SK-MEL-5 (cell line): ENCODE results near the gene CARD19. TPM values are rescaled to one million over a fixed set of nuclear protein-coding genes. Genes with fewer than 3 reads are reported as not detected.

ENCODE experiments used
- DNase-seq: peaks from one replicate; pipeline ENCODE4 v3.0.0-alpha.2; 2016; ENCODE audit warnings: low read depth, low spot score
- in situ Hi-C: cut with HindIII; loops from 2 replicates; pipeline ENCODE4 v1.10.0; 2016; ENCODE audit warnings: low sequenced_read_pairs, high pct_unique_total_duplicates, low pct_unique_long_range_greater_than_20kb
- total RNA-seq: library from RNA; depleted of rRNA; stranded (reverse); fragments of >200 nt; shearing (Covaris generic); gene quantifications from 2 replicates; pipeline ENCODE4 v1.2.3, GENCODE V29; 2014

The CARD19 gene
- total RNA-seq, 1 experiment from 2014 or later = 46.4 TPM

DNA sequence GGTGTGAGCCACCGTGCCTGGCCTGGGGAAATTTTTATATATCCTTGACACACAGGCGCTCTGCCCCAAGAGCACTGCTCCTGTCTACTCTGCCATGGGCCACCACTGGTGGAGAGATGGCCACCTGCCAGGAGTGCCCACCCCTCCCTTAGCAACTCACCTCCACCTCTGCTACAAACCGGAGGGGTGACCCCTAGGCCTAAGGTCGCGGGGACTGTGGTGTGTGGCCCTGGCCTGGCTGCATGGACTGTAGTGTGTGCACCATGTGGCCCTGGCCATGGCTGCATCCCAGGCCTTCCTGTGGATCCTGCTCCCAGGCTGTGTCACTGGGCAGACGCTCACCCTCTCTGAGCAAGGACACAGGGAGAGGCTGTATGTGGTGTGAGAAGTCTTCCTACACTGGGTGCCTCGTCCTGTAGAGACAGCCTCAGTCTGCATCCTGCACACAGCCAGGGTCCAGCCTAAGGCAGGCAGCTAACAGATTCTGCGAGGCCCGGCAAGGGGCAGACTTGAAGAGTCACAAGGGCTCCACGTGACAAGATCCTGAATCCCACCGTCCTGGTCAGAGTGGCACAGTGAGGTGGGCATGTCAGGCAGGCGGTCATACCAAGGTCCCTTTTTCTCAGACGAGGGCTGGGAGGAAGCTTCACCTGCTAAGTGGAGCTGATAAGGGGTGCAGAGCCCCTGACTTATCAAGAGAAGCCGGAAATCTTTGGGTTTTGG lies 27.7 kb downstream of the CARD19 start:
- DNase-seq = no peak

DNA sequence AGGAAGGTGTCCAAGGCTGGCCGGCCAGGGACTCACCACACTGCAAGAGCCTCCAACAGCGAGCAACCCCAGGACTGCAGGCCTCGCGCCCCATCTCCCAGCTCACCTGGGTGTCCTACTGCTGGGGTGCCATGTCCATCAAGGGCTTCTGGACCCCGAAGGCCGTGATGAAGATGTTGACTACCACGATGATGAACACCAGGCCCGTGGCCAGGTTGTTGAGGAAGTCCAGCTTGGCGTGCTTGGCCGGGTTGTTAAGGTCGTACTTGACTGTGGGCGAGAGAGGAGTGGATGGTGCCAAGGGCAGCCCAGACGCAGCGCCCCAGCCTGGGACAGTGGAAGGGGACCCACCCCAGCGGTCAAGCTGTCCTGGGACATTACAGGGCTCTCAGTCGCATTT lies 28.8 kb downstream of the CARD19 start:
- in situ Hi-C loops = no loop called here
- DNase-seq = no peak

More for the DNA sequence above, 27.7 kb downstream of the CARD19 start:
- in situ Hi-C loops = no loop called here

DNA sequence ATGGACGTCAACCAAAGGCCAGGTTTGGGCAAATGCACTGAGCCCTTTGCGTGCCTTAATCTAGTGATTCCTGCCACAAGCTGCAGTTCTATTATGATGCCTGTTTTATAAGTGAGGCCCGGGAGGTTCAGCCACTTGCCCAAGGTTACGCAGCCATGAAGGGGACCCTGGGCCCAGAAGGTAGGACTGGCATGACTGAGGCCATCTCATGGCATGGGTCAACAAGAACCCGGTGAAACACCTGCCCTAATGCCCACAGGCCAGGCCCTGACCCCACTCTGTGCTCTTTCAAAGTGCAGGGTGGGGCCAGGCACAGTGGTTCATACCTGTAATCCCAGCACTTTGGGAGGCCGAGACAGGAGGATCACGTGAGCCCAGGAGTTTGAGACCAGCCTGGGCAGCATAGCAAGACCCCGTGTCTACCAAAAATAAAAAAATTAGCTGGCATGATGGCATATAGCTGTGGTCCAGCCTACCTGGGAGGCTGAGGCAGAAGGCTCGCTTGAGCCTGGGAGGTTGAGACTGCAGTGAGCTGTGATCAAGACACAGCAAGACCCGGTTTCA lies 29.4 kb downstream of the CARD19 start:
- no peak for DNase-seq
- in situ Hi-C loops = no loop called here

DNA sequence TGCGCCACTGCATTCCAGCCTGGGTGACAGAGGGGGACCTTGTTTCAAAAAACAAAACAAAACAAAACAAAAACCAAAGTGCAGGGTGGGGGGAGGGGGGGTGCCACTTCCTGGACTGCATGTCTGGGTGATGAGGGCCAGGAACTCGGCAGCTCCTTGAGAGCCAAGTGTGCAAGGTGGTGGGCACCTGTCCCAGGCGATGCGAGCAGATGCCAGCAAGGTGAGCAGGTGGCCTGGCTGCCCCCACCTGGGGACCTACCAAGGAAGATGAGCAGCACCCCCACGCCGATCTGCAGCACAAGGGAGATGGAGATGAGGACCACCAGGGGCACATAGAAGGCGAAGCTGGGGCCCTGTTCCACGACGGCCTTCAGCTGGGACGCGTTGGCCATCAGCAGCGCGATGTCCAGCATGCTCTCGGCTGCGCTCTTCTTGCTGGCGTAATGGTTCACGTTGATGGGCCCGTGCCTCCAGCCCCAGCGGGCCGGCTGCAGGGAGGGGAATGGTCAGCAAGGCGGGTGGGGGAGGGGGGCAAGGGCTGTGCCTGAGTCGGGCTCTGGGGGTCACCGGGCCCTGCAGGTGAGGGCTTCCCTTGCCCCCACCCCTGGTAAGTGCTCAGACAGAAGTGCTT lies 30.2 kb downstream of the CARD19 start:
- DNase-seq = no peak
- in situ Hi-C loops = no loop called here

DNA sequence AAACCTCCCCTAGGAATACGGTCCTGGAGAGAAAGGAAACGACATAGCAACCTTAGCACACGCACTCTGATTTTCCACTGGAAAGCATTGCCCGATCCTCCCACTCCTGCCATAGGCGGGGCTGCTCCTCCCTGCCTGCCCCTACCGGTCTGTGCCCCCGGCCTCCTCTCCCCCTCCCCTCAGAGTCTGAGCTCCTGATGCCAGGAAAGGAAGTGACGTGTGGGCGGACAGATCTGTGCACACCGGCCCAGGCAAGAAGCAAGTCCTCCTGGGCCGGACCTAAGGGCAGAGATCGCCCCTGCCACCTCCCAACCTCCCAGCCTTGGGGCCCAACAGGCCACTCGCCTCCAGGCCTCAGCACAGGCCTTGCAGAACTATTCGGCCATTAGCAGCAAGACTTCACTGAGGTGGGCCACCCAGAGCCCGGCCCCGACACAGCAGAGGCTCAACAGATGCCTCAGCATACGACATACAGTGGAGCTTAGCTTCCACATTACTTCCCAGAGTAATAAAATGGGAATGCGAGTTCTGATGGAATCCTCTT lies 30.9 kb downstream of the CARD19 start:
- in situ Hi-C loops = no loop called here
- no peak for DNase-seq

DNA sequence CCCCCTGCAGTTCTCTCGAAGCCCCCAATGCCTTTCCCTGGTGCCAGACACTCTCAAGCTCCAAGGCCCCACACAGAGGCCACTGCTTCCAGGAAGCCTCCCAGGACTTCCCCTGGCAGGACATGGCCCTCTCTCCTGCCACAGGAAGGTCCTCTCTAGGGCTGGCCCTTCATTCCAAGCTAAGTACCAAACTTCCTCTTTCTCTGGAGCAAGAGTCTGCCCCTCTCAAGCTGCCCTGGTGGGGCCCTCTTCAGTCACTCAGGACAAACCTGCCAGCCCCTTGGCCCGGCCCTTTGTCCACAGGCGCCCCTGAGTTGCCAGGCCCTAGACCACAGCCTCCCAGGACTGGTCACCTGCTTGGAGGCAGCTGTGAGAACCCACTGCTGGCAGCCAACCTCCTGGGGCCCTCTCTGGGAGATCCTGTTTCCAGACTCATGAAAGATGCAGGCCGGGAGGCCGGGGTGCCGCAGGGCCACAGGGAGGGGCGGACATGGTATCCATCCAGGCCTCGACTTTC lies 31.4 kb downstream of the CARD19 start:
- DNase-seq = no peak
- in situ Hi-C loops = no loop called here

DNA sequence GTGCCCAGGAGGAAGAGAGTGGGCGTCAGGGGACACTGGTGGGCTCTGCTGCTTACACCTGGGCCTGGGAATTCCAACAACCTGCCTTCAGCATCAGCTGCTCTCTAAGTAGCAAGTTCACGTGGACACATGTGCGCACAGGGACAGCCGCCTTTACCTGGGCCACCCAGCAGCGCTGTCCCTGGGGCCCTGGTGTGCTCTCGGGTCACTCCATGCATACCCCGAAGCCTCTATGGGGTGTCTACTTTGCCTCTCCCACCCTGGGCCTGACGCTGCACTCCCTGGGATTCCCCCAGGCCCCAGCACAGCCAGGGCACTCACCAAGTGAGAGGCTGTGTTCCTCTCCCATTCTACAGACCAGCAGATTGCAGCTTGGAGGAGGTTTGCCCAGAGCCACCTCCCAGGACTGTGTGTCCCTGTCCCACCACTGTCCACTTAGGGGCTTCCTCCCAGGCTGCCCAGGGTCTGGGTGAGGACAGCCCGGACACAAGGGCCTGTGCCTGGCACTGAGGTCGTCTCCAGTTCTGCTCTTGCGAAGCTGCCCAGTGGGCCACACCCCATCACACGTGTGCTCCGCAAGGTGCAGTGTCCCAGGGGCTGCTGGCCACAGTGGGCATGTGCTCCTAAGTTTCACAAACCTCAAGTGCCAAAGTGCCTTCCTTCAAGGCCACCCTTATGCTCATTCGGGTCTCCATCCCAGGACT lies 32.1 kb downstream of the CARD19 start:
- in situ Hi-C loops = no loop called here
- no peak for DNase-seq

DNA sequence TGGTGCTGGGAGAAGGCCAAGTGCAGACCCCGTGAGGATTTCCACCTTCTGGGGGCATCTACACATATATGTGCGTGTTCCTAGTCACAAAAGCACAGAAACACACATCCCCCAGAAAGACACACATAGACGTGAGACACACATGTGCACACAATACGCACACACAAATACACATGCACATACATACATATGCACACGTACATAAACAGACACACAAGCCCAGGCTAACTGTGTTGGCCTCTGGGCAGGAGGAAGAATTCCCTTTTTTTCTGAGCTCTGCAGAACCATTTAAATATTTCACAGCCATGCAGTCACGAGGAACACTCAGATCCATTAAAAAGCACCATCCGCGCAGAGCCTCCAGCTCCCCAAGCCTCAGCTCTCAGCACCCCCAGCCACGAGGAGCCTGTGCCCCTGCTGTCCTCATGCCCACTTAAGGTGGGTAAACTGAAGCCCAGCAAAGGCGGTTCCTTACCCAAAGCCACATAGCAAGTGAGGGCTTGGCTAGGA lies 32.8 kb downstream of the CARD19 start:
- DNase-seq = no peak
- in situ Hi-C loops = no loop called here

DNA sequence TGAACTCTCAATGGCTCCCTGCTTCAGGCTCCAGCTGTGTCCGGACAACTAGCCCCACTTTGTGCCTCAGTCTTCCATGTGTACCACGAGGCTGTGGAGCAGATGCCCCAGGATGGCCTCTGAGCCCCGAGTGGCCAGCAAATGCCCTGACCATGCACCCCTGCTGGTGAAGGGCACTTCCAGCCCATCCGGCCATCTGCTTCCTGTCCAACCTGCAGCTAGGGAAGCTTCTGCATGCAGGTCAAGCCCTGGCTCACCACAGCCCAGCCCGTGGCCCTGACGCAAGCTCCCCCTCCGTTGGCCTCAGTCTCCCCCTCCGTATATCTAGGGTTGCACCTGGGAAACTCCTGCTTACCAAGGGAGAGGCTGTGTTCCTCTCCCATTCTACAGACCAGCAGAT lies 33.3 kb downstream of the CARD19 start:
- in situ Hi-C loops = no loop called here
- DNase-seq = no peak

DNA sequence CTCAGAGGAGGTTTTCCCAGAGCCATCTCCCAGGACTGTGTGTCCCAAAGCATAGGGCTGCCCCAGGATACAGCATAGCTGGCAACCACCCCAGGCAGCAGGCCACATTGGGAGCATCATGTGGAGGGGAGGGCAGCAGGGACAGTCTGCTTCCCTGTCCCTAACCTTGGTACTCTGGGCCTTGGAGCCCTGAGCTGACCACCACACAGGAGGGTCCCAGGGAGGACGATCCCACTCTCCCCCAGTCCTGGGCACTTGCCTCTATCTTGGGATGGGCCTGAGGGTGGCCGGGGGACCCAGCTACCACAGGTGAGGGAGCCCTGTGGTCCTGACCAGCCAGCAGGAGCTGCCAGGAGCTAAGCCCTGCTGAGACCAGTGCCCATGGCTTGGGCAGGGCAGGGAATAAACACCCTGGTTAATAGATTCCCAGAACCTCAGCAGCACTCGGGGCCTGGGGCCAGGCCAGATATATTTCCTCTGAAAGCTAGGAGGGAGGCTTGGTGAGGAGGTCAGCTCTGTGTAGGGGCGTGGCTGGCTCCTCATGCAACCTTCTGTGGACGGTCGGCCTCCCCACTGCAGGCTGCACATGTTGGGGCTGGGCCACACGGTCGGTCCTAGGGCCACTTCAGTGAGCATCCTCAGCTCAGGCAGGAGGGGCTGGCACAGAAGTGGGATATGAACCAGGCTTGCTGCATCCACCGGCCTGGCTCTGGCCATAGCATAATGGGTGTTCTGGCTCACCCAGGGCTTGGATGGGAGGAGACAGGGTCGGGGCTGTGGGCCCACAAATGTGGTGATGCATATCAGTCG lies 33.9 kb downstream of the CARD19 start:
- in situ Hi-C loops = no loop called here
- no peak for DNase-seq

DNA sequence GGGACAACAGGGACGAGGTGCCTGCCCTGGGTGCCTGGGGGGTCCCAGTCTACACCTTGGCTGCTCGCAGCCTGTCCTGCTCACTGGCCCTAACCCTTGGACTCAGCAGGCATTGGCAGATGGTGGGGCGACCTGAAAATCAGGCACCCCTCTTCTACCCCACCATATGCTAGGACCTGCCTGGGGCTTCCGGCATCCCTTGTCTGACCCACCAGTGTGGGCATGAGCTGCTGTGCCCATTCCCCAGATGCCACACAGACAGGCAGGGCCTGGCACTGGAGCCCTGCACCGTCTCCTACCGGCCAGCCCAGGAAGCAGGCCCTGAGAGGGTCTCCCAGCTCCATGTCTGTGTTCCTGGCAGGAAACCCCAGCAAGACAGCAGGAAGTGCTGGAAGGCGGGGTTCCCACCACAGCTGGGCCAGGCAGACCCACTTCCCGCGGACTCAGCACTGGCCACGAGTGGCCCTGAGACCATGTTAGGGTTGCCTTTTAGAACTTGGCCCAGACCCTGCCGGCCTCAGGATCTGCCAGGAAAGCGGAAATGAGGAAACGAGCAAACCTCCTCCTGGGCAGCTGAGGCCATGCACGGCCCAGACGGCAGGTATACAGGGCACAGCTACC lies 35.0 kb downstream of the CARD19 start:
- DNase-seq = no peak
- in situ Hi-C loops = no loop called here

DNA sequence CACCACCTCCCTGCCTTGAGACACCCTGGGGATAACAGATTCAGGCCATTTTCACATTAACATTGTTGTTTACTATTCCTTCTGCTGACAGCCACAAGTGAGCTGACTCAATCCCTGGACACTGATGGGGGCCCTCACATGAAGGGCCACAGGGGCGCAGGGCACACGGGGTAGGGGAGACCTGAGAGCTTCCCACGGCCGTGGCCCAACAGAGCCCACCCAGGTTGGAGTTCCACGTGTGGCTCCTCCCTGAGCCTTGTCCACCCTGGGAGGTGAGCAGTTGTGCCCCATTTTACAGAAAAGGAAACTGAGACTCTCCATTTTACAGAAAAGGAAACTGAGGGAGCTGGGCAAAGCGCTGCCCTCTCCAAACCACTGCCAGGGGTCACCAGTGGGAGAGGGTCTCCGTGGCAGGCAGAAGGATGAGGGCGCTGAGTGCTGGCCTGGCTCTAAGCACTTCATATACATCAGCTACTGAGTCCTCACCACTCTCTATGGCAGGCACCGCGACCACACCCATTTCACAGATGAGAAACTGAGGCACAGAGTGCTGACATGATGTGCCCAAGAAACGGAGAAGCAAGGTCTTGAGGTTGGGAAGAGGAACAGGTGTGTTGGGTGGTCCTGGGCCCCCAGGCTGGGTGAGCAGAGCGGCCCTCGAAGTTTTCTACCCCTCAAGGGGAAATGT lies 35.7 kb downstream of the CARD19 start:
- no peak for DNase-seq
- in situ Hi-C loops = no loop called here

DNA sequence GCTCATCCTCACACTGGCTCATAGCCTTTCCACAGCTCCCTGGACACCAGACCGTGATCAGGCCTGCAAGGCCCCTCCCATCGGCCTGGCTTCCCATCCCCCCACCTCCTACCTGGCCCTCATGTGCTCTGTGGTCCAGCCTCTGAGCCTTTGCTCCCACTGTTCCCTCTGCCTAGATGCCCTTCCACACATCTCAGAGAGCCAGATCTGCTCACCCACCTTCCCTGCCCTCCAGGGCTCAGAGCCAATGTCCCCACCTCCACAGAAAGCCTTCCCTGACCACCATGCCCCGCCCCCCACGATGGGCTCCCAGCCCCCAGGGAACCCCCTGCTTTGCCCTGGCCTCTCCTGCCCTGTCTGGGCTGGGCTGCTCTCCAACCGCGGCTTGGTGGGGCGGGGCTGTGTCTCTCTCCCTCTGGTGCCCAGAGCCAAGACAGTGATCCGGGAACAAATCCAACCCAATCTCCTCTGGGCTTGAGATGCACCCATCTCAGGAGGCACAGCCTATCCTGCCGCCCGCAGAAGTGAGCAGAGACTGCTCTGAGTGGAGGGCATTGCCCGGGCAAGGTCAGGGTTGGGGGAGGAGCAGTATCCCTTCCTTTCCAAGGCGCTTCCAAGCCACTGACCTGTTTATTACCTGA lies 36.4 kb downstream of the CARD19 start:
- peak; percentile 41 for DNase-seq
- in situ Hi-C loops = no loop called here

DNA sequence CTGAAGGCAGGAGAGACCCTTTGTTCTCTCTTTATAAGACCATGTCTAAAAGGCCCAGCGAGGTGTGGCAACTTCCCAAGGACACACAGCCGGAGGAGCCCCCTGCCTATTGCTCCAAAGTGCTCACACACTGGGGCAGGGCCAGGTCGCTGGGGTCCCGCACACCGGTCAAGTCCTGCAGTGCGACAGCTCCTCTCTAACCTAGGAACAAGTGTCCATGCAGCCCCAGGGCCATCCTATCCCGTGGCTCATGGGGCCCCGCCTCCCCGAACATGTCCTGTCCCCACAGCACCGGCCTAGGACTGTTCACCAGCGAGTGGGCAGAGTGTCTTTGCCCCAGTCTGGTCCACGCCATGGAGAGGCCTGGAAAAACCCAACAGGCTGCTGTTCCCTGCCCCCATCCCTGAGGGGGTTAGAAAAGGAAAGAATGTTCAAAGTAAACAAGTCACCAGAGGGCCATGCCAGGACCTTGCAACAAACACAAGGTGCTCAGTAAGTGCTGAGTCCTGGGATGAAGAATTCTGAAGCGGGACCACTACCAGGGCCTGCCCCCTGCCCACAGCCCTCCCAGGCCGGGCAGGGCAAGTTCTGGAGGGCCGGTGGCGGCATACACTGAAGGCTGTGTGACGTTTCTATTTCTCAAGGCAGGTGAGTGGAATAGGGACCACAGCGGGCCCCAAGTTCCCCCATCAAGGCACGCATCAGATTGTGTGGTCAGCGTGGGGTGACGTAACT lies 37.1 kb downstream of the CARD19 start:
- in situ Hi-C loops = no loop called here
- DNase-seq = no peak

DNA sequence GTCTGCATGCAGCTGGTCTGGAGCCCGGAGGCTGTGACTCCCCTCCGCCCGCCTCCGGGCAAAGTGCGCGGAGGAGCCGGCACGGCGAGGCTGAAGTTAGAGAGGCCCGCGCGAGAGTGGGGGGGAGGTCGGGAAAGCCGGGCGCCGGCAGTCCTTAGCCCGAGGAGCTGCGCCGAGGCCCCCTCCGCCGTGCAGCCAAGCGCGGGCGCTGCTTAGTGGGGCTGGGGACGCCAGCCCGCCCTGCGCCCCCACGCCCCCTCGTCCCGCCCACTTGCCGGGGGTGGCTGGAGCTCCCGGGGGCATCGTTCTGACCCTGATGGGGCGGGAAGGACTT lies 37.6 kb downstream of the CARD19 start:
- no peak for DNase-seq
- in situ Hi-C loops = no loop called here
